NCI-H345 treated with DMSO at 0.1 percent for 48 hours (cell line): Measurements from ENCODE around the gene USP35.

Experiments
- DNase-seq: peaks from one replicate; lab custom pipeline; 2025; ENCODE audit not compliant: unreplicated experiment; lab: John Stamatoyannopoulos, UW

Gene USP35

GRCh38 chr11:78262691-78263090 is 74.0 kb downstream of the USP35 start:
- no peak for DNase-seq
